Peyer's patch (tissue), 4 donors: ENCODE data around the gene ARRDC1. TPM values are rescaled to one million over a fixed set of nuclear protein-coding genes. Genes with fewer than 3 reads are reported as not detected.

Experiments used
- DNase-seq, 3 donors: peaks; one replicate each; pipeline ENCODE4 v3.0.0-alpha.2; 2017 to 2019
- H3K27ac ChIP-seq, 4 donors: fragments of 200-600 bp; sonication (generic); one replicate each; pipeline ENCODE4 v1.5.1; 2016 to 2019
- H3K27me3 ChIP-seq, 2 donors: fragments of 200-600 bp; sonication (generic); one replicate each; pipeline ENCODE4 v1.5.1; 2019
- H3K36me3 ChIP-seq, 3 donors: fragments of 200-600 bp; sonication (generic); one replicate each; pipeline ENCODE4 v1.5.1; 2016 to 2019
- H3K4me1 ChIP-seq, 4 donors: fragments of 200-600 bp; sonication (generic); one replicate each; pipeline ENCODE4 v1.5.1; 2016 to 2019
- H3K4me3 ChIP-seq, 4 donors: fragments of 200-600 bp; sonication (generic); 1 replicate in 3 of 4; 2 replicates in 1 of 4; pipeline ENCODE4 v1.5.1; 2016 to 2019; ENCODE audit warnings: mild to moderate bottlenecking in 1 of 4
- H3K9me3 ChIP-seq, 4 donors: fragments of 200-600 bp; sonication (generic); one replicate each; pipeline ENCODE4 v1.5.1; 2016 to 2019; ENCODE audit warnings: mild to moderate bottlenecking in 1 of 4
- CTCF ChIP-seq, 6 experiments: fragments of 450-650 bp in 4 of 6; fragments of 200-600 bp in 2 of 6; sonication (generic) in 1 of 6; IDR thresholded peaks; one replicate each; pipeline ENCODE4 v1.5.1; 2017 to 2019; ENCODE audit warnings: antibody characterized with exemption in 6 of 6, mild to moderate bottlenecking in 3 of 6, moderate library complexity in 1 of 6
- POLR2A ChIP-seq, 2 donors: fragments of 450-650 bp; IDR thresholded peaks; one replicate each; pipeline ENCODE4 v1.5.1; 2017; ENCODE audit warnings: antibody characterized with exemption in 2 of 2, mild to moderate bottlenecking in 2 of 2, moderate library complexity in 2 of 2
- total RNA-seq, 4 donors: library from RNA; depleted of rRNA; stranded (reverse); fragments of >200 nt; gene quantifications; one replicate each; pipeline ENCODE4 v1.1.0, GENCODE V29; 2016

Gene ARRDC1
- total RNA-seq, 4 donors from 2014 or later: 102 to 341 (median 175) TPM

- Histone ChIP-seq H3K4me3 (no peak overlapping the region), H3K27me3 (no peaks in the 10 kb centered on the region), H3K4me1 (no peaks in the 10 kb centered on the region), H3K9me3 (no peaks in the 10 kb centered on the region), H3K27ac (no peak overlapping the region), H3K36me3 (peaks cover 0 to 16% (median 0%) of the 10 kb centered on the region in 3 donors)
- no peak for DNase-seq
- no peak for TF ChIP-seq POLR2A (IDR thresholded peaks at IDR 0.05)
- no peak for TF ChIP-seq CTCF (IDR thresholded peaks at IDR 0.05)
Observed at GRCh38 chr9:137647096-137647714, 41.7 kb downstream of the ARRDC1 start.

- Histone ChIP-seq H3K36me3 (peaks cover 0 to 20% (median 0%) of the 10 kb centered on the region in 3 donors), H3K9me3 (no peaks in the 10 kb centered on the region), H3K4me3 (no peak overlapping the region), H3K27ac (no peak overlapping the region), H3K27me3 (no peaks in the 10 kb centered on the region), H3K4me1 (no peaks in the 10 kb centered on the region)
- no peak for DNase-seq
- no peak for TF ChIP-seq POLR2A (IDR thresholded peaks at IDR 0.05)
- TF ChIP-seq CTCF (IDR thresholded peaks at IDR 0.05): no peak
Observed at GRCh38 chr9:137648396-137648795, 42.9 kb downstream of the ARRDC1 start.

GRCh38 chr9:137649553-137649952, 44.1 kb downstream of the ARRDC1 start:
- Histone ChIP-seq H3K4me3 (no peak overlapping the region), H3K36me3 (peaks cover 0 to 29% (median 0%) of the 10 kb centered on the region in 3 donors), H3K27me3 (no peaks in the 10 kb centered on the region), H3K4me1 (no peaks in the 10 kb centered on the region), H3K27ac (no peak overlapping the region), H3K9me3 (no peaks in the 10 kb centered on the region)
- TF ChIP-seq CTCF (IDR thresholded peaks at IDR 0.05) (no peak), POLR2A (IDR thresholded peaks at IDR 0.05) (no peak)
- DNase-seq: no peak

- H3K27me3 ChIP-seq: no peaks in the 10 kb centered on the region
Observed at GRCh38 chr9:137650259-137650658, 44.8 kb downstream of the ARRDC1 start.

GRCh38 chr9:137650779-137651178, 45.3 kb downstream of the ARRDC1 start:
- H3K4me1 ChIP-seq: no peaks in the 10 kb centered on the region
- no peaks in the 10 kb centered on the region for H3K27me3 ChIP-seq
- no peak for DNase-seq
- H3K4me3 ChIP-seq: no peak overlapping the region
- no peak overlapping the region for H3K27ac ChIP-seq
- peaks cover 0 to 38% (median 0%) of the 10 kb centered on the region in 3 donors for H3K36me3 ChIP-seq
- no peak for TF ChIP-seq CTCF (IDR thresholded peaks at IDR 0.05)
- TF ChIP-seq POLR2A (IDR thresholded peaks at IDR 0.05): no peak
- H3K9me3 ChIP-seq: no peaks in the 10 kb centered on the region

More at GRCh38 chr9:137650259-137650658, 44.8 kb downstream of the ARRDC1 start:
- TF ChIP-seq POLR2A (IDR thresholded peaks at IDR 0.05): no peak
- TF ChIP-seq CTCF (IDR thresholded peaks at IDR 0.05): no peak
- Histone ChIP-seq H3K9me3 (no peaks in the 10 kb centered on the region), H3K4me1 (no peaks in the 10 kb centered on the region), H3K27ac (no peak overlapping the region), H3K4me3 (no peak overlapping the region), H3K36me3 (peaks cover 0 to 33% (median 0%) of the 10 kb centered on the region in 3 donors)
- DNase-seq: no peak
